ENCODE results near the gene RER1.

RER1 gene

GRCh38 chr1:2408456-2408855 is 16.8 kb downstream of the RER1 start:
- no peak for DNase-seq

GRCh38 chr1:2408859-2409276 is 17.2 kb downstream of the RER1 start:
- DNase-seq: no peak

- DNase-seq: no peak
These were observed 18.1 kb downstream of the RER1 start for GRCh38 chr1:2409745-2410144.

DNA sequence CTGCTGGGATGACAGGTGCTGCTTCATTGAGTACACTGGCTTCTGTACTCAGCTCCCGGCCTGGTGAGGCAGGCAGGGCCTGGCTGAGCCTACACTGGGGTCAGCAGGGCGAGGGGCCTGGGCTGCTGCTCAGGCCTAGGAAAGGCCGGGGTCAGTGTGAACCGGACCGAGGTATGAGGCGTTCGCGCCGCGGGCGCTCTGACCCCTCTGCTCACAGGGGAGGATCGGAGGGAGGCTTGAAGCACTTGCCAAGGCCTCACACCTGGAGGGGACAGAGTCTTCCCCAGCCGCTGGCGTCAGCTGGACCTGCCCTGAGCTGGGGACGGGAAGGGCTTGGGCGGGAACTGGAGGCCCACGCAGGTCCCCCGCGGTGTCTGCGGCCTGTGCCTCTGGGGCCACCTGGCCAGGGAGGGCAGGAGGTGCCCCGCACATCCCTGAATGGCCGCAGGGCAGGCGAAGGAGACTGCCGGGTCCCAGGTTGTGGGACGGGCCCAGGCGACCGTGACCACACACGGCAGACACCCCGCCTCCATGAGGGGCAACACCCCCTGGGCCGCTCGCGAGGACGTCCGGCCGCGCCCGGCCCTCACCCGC is 20.3 kb downstream of the RER1 start:
- DNase-seq: peak; percentile 64

DNA sequence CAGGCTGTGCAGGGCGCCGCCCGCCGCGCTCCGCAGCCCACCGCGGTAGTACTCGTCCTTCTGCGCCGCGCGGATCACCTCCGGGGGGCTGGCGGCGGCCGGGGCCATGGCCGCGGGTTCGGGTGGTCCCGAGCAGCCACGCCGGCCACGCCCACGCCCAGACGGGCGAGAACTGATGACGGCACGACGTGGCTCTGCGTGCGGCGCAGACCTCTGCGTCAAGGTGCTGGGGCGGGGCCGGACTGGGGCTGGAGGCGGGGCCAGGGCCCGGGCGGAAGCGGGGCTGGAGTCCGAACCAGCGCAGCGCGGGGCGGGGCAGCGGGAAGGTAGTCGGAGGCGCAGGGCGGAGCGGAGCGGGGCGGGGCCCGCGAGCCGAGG is 20.7 kb downstream of the RER1 start, which contains the start of gene PEX10:
TSS of gene PEX10 (minus strand) at position 170 of the 378 bp plus-strand sequence. CDS start at position 108, 62 bp downstream.
- DNase-seq: peak; percentile 98

DNA sequence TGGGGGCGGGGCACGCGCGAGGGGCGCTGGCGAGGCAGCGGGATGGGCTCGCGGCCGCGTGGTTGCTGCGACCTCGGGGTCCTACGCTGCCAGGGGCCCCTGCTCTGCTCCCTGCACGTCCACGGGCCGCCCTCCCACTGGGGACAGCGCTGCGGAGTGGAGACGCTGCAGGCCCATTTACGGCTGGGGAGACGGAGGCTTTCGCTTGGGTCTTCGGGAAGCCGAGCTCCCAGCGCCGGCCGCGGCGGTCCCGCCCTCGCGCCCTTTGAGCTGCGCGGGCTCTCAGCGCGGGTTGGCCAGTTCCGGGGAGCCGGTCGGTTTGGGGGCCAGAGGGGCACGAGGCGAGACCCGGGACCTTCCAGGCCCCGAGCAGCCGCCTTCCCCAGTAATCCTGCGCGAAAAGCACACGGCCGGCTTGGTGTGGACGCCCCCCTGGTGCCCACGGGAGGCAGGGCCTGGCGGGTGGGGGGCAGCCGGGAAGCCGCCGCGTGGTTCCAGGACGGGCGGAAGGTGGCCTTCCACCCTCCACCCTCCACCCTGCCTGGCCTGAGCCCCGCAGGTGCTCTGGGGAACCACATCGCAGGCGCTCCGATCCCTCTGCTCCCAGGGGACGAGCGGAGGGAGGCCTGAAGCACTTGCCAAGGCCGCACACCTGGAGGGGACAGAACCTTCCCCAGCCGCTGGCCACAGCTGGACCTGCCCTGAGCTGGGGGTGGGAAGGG is 21.3 kb downstream of the RER1 start:
- peak; percentile 57 for DNase-seq

DNA sequence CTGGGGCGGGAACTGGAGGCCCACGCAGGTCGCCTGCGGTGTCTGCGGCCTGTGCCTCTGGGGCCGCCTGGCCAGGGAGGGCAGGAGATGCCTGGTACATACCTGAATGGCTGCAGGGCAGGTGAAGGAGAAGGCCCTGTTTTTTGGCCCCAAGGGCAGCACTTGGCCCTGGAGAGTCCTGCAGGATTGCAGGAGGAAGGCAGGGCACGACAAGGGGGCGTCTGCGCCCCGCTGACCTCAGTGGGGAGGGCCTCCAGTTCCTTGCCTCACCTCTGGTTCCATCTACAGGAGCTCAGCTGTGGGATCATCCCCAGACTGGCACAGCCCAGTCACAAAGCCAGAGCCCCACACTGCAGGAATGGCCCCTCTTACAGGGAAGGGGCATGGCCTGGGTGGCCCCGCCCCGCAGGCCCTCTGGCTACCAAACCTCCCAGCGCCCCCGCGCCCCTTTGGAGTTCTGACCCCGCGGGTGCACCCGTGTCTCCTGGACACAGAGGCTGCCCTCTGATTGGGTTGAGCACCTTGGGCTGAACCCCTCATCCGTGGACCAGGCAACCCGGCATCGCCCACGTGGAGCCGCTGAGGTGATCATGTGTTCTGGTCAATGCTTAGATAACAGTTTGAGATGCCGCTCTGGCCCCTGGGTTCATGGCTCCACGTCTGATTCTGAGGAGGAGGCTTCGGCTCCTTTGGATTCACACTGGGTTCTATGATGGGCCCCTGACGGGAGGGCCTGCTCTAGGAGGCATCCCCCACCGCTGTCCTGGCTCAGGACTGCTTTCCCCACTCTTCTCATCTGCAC is 22.1 kb downstream of the RER1 start:
- DNase-seq: no peak

- peak; percentile 83 for DNase-seq
These were observed 22.8 kb downstream of the RER1 start for GRCh38 chr1:2414297-2414958.

DNA sequence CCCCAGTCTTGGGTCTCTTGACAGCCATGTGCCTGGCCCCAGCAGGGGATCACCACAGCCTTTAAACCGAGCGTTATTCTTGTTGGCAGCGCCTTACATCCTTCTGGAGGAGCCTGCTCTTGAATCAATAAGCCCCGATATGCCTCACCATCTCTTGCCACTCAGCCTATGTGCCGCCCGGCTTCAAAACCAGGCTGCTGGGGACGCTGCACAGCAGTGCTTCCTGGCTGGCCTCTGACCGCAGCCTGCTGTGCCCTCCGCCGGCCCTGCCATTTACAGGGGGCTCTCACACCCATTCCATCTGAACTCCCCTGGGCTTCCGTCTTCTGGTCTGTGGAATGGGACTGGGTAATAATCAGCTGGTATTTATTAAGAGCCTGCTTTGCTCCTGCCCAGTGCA is 23.7 kb downstream of the RER1 start:
- no peak for DNase-seq

DNA sequence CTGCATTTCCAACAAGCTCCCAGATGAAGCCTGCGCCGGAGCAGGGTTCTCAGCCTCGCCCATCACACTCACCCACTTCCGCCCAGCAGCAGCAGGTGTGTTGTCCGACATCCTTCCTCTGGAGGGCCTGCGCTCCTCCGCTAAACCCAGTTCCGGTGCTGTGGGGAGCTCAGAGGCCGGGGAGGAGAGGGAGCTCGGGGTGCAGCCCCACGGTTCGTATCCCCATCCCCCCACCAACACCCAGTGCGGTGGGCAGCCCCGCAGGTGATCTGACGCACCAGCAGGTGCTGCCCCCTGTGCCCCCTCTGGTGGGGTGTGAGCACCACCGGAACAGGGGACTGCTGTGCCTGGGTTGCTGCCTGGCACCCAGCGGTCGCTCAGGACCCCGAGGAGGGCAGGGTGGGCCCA is 24.2 kb downstream of the RER1 start:
- no peak for DNase-seq

GRCh38 chr1:2416403-2416802 is 24.8 kb downstream of the RER1 start:
- no peak for DNase-seq

DNA sequence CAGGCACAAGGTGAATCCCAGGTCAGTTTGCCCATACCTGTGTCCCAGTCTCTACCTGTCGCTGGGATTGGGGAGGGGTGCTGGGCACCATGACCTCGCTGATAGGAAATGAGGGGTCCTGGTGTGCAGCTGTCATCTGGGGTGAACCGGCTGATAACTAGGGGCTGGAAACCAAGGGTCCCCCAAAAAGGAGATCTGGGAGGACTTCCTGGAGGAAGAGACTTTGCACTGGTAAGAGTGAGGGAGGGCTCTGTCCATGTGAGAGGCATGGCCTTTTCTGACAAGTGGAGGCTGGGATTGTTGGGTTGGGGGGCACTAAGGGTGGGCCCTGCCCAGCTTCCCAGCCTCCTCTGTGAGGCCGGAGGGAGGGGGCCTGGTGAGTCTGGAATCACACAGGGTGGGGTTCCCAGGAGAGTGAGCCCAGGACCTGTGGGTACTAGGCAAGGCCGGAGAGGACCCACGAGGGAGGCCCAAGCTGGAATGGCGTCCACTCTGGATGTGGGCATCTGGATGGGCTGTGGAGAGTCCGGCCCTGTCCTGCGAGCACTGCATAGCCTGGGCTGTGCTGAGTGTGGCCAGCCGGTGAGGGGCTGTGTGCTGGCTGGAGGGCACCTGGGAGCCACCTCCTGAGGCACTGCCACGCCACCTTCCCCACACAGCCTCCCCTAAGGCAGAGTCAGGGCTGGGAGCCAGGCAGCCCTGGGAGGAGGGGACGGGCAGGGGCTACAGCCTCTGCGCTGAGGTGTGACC is 25.6 kb downstream of the RER1 start:
- DNase-seq: no peak

GRCh38 chr1:2417833-2418225 is 26.2 kb downstream of the RER1 start:
- no peak for DNase-seq

GRCh38 chr1:2418791-2419320 is 27.2 kb downstream of the RER1 start:
- DNase-seq: no peak

DNA sequence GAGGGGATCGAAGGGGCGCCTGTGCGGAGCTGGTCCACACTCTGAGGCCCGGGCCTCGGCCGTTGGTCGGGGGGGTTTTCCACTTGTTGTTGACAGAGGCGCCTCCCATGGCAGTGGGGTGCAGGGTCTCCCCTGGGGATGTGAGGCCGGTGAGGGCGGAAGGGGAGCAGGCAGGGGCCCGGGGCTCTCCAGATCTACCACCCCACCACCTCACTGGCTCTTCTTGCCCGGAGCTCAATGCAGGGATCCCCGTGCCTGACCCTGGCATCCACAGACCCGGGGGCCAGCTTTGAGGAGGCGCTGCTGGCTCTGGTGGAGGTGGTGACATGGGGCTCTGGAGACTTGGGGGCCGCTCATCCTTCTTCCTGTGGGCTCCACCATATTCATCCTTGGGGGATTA is 27.8 kb downstream of the RER1 start:
- no peak for DNase-seq

DNA sequence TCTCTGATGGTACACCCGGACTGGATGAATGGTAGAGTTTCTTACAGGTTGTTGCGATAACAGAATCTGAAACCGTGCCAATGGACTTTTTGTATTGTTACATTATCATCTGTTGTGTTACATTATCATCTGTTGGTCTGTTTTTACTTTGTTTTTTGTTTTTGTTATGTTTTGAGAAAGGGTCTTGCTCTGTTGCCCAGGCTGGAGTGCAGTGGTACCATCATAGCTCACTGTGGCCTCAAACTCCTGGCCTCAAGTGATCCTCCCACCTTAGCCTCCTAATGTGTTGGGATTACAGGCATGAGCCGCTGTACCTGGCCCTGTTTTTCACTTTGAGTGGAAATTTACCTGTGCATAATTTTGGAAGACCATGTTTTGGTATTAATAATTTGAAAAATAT is 30.9 kb downstream of the RER1 start:
- DNase-seq: no peak

GRCh38 chr1:2425892-2426291 is 34.3 kb downstream of the RER1 start:
- DNase-seq: no peak

GRCh38 chr1:2426540-2426939 is 34.9 kb downstream of the RER1 start:
- DNase-seq: no peak

DNA sequence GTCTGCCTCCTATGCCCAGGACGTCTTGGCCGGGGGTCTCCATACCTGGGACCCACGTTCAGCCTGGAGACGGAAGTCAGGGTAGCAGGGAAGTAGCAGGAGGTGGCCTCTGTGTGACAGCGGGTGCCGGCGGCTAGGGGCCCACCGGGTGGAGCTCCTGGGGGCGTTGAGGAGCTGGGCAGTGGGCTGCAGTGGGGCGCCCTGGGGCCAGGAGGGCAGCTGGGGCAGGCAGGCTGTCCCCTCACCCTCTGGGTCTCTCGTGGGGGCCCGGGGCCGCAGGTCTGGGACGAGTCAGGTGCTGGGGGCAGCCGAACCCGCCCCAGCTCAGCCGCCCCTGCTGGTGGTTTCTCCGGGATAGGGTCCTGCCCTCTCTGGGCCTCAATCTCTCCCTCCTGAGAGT is 35.4 kb downstream of the RER1 start:
- no peak for DNase-seq

DNA sequence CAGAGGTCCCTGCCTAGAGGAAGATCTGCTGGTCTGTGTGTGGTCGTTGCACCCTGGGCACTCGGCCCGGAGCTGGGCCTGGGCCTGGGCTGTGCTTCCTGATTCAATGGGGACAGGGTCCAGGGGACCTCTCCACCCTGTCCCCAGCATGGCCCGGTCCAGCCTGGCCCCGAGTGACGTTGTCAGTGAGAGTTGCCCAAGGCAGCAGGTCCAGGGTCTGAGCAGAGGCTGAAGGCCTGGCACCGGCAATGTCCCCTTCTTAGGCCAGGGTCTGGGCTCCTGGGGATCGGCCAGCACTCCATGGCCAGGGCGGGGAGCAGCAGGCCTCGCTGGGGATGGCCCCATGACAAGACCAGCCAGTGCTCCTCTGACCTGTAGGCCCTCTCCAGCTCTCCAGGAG is 36.3 kb downstream of the RER1 start:
- no peak for DNase-seq

GRCh38 chr1:2428490-2428889 is 36.8 kb downstream of the RER1 start:
- DNase-seq: no peak

Measured in femur (tissue), 1 donor.